Measurements from ENCODE around the gene FAIM2.

The FAIM2 gene

DNA sequence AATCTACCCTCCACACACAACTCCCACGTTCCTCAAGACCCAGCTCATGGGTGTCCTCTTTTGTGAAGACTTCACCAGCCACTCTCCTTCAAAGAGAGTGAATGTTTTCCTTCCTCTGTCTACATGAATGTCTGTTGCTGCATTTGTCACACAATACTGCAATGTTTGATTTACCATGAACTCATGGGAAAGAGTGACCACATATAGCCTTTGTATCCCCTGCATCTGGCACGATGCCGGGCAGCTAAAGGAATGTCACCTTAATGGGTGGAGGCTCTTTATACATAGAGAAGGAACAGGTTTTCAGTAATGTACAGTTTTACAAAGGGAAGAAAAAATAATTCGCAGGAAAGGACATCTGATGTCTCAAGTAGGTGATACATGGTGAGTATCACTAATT lies 48.7 kb downstream of the FAIM2 start:
- no peak for DNase-seq

DNA sequence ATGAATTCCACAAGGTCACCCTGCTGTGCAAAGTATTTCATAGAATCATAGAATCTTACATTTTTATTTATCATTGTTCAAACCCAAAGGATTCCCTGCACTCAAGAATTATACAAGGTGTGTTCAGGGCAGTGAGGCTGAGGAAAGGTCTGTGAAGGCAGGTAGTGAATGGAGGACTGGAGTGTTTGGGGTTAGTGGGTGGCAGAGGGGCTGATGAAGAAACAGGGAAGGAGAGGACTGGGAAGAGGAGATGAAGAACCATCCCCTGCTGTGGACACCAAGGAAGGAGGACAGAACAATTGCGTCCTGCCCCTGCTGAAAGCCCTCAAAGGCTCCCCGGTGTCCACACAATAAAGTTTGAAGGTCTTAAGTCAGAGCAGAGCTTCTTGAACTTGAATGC lies 50.0 kb downstream of the FAIM2 start:
- DNase-seq, result no peak

DNA sequence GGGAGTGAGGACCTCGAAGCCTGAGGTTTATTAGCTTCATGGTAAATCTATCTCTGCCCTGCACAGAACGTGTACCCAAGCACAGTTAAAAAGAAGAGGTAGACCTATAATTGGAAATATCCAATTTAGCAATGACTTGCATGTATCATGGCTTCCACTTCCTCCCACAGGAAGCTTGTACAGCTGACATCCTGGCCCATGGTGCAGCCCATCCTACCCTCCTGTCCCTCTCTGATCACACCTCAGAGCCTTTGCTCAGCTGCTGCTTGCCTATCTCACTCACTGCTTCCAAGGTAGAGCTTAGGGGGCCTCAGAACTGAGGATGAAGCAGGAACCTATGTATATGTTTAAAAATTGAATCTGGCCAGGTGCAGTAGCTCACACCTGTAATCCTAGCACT lies 56.5 kb downstream of the FAIM2 start:
- no peak for DNase-seq

DNA sequence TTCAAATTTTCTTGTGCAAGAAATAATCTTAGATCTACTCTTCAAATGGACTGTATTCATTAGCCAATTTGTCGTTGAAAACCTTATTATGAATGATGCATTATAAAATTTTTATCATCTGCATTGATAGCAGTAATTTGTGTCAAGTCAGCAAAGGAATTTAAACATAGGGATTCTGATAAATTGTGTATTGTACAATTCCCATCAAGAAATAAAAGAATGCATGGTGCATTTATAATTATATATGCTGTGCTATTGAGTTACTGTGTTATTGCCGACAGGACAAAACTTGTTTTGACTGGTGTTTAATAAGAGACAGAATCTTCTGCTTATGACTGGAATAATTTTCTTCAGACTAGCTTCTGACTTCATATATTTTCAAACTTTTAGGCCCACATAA lies 57.7 kb downstream of the FAIM2 start:
- DNase-seq, result no peak

DNA sequence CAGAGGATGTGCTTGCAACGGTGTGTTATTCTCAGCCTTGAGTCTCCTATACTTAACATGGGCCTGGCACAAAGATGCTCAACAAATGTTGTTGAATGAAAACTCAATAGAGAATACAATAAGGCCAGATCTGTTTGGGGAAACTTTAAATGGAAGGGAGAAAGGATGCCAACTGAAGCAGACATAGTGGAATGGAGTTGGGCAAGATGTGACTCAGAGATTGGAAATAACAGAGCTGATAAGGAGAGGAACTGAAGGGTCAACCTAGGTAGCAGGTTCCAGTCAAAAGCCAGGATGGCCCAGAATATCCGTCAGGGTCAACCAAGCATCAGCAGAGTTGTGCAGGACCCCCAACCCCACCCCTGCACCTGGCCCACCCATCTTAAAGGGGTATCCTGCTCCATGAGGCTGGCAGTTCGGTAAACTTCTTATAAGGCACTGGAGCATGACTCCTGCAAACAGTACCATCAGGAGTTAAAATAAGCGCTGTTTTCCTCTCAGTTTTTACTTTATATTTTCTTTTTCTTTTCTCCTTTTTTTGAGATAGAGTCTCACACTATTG lies 59.7 kb downstream of the FAIM2 start:
- no peak for DNase-seq

DNA sequence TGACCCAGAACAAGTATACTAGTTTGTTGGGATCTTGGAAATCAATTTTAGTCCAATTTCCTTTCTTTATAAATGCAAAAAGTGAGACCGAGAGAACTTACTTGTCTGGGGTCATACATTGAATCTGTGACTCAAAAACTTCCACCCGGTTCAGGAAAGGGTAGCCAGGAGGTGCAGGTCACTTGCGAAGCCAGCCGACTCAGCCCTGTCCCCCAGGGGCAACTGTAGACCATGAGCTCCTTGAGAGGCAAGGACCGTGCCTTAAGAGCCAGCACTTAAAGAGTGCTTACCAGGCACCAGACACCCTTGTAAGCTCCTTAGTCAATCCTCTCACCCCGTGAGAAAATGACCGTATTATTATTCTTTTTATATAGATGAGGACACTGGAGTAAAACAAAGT lies 60.3 kb downstream of the FAIM2 start:
- DNase-seq, result no peak

DNA sequence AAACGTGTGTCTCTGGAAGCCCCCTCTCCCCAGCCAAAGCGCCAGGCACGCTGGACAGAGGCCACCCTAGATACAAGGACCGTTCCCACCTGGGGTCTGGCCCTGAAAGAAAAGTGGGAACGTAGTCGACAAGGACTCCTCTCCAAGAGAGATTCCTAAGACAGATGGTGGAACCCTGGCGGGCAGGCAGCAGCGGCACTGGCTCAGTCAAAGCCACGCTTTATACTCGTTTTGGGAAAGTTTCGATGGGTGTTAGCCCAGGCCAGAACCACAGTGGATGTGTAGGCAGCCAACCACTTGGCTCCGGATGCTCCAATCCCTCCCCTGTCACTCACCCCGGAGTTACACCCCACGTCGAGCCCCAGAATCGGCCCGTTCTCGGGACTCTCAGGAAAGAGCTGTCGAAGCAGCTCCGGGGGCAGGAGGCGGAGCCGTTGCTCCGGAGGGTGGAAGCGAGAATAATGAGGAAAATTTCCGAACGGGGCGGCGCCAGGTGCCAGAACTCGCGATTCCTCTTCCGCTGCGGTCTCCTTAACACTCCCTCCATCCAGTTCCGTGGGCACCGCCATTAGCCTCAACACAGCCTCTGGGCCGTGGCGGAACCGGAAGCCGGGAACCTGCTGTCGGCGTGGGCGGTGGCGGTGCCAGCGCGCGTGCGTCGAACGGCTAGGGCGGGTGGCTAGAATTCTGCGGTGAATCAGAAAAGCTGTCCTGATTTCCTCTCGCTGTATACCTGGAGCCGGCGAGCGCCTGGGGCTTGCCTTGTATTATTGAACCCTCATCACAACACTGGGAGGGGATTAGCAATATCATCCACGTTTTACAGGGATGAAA lies 61.0 kb downstream of the FAIM2 start, which contains the start of gene BCDIN3D:
Gene BCDIN3D, minus strand, starts transcription at position 588 of the 834 bp plus-strand sequence. Its CDS starts 19 bp downstream, at position 569.
- peak; percentile 93 for DNase-seq

DNA sequence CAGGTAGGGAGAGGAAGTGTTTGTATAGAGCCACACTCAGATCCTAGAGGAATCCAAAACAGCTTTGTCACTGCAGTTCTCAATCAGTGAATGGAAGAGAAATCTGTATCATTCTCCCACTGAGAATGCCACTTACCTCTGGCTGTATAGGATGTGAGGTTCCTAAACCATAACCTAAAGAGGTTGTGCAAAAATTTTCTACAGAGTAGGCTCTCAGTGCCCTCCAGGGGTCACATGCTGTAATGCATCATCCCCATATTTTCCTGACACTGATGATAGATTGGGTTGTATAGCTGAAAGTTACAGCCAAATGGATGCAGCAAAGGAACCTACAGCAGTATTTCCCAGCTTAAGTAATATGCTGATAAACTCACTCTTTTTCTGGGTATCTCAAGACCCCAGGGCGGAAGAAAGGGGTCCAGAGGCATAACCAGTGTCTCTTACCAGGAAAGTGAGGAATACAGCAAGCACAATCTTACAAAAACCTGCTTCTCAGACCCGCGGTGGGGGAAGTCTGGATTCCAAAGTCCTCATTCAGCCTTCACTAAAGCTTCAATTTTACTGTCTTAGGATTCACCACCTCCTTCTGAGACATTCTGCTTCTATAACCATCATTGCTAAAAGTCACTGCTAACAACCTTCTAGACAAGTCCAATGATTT lies 64.6 kb downstream of the FAIM2 start:
- peak; percentile 81 for DNase-seq

DNA sequence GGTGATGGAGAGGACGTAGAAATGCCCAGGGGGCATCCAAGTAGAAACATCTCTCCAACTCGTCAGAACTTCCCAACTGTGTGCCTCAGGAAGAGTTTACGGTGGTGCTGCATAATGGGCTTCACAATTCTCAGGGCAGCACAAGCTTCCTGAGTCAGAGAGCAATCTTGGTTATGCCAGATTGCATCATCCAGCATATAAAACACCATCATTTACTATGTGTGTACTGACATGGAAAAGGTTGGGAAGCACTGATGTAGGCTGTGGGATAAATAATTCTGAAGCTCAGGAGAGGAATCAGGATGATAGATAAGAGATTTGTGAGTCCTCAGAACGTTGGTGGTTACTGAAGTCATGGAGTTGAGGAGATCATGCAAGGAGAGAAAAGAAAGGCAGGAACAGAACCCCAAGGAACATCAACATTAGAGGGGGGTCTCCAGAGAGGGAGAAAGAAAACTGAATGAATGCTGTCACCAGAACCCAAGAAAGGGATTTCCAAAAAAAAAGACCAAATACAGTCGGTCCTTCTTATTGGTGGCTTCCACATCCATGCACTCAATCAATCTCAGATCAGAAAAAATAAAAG lies 70.8 kb downstream of the FAIM2 start:
- peak; percentile 41 for DNase-seq

DNA sequence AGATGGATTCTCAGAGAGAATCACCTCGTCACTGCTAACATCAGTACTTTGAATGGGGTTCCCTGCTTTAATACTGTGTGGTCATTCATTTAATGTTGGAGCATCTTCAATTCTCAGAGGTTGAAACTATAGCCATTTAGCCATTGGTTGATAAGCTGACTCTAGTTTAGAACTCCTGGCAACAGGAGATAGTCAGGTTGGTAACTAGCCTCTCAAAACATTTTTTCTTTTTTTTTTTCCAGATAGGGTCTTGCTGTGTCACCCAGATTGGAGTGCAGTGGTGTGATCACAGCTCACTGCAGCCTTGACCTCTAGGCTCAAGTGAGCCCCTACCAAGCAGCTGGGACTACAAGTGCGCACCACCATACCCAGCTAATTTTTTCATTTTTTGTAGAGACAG lies 72.0 kb downstream of the FAIM2 start:
- peak; percentile 19 for DNase-seq

DNA sequence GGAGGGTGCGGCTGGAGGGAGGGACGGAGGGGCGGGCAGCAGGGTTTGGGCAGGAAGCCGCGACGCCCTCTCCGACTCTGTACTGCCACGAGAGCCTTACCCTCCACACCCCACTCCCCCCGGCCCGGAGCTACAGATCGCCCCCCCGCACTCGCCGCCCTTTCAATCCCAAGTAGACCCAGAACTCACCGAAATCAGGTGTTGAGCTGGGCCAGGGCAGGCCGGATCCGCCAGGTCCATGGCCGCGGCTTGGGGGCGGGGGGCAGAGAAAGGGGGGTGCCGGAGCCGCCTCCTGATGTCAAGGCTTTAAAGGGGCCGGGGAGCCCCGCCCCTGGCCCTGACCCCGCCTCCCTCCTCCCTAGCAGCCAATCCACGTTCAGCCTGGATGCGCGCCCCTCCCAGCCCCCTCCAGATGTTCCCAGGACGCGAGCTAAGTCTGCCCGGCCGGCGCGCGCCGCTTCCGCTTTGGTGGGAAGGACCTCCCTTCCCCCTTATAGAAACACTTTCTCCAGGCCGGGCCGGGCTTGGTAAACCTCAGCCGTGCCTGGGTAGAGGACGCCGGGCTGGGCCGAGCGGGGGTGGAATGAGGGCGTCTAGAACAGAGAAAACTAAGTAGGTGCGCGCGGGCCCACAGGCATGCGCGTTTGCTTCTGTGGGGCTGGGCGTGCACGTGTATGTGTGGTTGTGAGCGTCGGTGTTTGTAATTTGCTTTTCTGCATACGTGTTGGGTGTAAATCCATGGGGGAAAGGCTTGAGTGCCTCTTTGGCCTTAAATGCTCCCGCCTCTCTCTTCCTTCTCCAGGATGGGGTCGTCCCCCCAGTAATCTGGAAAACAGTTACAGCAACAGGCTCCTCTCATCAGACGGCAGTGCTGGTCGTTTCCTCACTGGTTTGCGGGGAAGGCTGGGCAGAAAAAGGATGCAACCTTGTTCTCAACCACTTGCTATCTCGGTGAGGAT lies 75.3 kb downstream of the FAIM2 start, which contains the start of gene NCKAP5L:
Gene NCKAP5L, minus strand, starts transcription at position 281 of the 959 bp plus-strand sequence. CDS start 24,369 bp downstream, outside the sequence.
- DNase-seq, result peak; percentile 96

DNA sequence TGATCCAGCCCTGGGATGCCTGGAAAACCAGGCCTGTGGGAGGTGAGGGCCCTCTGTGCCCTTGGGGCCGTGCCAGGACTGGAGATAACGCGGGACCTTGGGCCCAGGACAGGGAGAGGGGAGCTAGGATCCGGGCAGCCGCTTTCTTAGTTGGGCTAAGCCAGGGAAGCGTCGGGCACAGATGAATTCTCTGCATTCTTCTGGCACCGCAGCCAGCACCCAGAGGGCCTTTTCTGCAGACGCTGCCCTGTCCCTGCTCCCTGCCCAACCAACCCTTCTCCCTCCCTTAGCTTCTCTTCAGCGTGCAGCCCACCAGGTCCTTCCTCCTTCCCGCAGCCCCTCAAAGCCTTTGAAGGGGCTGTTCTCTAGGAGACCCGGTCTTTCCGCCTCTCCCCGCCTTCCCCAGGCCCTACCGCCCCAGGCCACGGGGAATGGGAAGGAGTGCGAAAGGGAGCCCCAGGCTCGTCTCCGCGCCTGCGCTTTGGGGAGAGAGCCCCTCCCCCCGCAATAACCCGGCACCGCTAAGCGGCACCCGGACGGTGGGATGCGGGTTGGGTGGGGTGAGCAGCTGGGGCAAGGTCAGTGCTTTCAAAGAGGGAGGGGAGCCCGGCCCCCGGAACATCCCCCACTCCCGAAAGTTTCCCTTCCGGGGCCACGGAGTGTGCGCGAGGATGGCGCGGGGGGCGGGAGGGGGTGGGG lies 76.2 kb downstream of the FAIM2 start:
- DNase-seq, result peak; percentile 62

DNA sequence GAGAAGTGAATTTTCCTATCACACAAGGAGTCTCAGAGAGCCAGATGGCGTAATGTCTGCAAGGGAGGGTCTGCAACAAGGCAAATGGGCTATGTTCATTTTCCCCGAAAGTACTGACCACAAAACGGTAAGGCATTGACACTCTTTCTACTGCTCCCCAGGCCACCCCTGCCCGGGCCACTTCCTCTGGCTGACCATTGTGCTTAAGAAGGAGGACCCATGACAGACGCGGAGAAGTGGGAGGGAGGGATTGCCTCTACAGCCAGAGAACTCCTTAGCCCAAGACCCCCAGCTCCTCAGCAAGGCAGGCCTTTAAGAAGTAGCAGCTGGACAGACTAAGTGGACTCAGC lies 76.7 kb downstream of the FAIM2 start:
- DNase-seq, result peak; percentile 25

DNA sequence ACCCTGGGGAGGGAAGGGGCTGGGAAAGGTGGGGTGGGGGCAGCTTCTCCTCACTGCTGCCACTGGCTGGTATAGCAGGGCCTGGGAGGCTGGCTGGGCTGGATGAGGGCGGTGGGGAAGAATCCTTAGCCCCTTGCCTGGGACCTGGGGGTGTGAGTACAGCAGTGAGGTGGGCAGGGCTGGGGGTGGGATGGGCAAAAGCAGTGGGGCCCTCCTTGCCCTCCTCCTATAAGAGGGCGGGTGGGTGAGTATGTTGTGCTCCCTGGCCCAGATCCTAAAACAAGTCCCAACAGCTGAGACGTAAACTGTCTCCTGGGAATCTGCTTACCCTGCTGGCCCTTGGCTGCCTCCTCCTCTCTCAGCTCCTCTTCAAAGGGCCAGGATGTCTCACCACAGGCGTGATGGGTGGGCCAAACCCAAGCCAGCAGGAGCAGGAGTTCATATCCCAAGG lies 77.7 kb downstream of the FAIM2 start:
- no peak for DNase-seq

DNA sequence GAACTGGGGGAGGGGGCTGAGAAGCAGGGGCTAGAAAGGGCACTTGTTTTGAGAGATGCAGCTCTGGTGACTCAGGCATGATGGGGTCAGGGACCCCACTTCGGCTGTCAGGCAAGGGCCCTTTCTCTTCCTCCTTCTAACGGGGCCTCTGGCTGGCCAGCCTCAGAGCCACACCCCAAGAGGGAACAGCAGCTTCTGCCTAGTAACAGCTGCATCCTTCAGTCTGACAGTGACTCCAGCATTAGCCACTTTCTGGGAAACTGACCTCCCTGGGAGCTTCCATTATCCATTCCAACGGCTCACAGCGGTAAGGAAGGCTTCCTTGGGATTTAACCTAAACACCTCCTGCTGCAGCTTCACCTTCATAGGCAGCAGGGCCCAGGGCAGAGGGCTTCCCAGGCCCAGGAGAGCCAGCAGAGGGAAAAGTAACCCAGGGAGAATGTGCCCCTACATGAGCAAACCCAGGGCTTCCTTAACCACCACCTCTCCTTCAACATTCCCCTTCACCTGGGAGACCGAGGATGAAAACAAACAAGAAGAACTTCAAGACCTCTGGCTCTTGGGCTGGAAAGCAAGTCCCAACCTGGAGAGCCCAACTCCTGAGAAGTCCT lies 78.2 kb downstream of the FAIM2 start:
- no peak for DNase-seq

DNA sequence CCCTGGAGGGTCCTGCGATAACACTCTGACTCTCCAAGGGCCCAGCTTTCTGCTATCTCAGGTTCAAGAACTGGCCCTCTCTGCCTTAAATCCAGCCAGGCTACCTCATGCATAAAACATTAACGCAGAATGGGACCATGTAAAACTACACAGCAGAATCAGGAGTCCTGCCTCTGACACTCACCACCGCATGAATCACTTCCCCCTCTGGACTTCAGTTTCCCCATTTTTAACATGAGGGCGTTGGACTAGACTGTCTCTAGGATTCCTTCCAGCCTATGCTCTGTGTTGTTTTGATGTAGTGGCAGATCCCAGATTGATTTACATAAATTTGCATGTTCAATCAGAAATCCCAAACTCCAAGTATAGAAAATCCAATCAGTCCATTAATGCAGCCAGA lies 78.8 kb downstream of the FAIM2 start:
- DNase-seq, result peak; percentile 12

DNA sequence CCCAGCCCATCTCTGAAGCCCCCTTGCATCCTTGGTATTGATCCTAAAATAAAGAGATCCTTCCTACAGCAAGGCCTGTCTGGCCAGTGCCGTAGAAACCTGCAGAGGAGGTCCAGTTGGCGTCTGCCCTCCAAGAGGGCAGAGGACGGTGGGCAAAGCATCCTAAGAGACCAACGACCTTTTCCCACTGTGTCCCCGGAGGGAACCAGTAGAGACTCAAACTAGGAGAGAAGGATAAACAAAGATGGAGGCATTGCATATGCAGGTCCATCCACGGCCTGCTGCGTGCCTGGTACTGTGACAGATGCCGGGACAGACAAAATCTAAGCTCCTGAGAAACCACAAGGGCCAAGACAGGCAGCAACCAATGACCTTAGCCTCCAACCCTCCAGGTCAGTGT lies 79.3 kb downstream of the FAIM2 start:
- no peak for DNase-seq

DNA sequence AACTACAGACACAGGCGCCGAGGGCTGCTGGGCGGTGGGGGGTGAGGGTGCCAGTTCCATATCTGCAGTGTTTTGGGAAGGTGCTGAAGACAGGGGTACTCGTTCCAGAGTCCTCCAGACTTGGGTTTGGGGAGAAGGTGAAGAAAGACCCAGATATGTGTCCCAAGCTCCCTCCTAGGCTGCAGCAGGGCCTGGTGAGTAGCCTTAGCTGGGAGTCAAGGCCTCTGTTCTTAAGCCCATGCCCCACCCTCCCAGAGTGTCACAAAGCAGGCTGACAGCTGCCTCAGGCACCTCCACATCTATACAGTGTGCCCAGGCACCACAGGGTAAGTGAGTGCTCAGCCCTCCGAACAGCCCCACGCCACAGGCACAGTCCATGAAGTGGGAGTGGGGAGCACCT lies 79.7 kb downstream of the FAIM2 start:
- no peak for DNase-seq

DNA sequence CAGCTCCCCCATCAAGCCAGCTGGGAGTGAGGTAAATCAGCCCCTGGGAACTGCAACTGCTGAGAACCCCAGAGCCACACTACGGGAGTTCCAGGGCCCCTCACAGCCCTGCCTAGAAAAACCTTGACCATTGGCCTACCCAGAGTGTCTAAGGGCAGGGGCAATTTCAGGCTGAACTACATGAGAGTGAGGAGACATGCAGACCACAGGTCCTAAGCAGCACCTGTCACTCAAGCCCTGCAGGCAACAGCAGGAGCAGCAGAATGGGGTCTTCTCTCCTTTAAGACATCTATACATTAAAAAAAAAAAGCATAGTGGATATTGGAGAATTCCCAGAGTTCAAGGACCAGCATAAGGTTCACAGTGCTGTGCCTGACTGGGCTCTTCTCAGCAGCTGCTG lies 80.3 kb downstream of the FAIM2 start:
- DNase-seq, result no peak

DNA sequence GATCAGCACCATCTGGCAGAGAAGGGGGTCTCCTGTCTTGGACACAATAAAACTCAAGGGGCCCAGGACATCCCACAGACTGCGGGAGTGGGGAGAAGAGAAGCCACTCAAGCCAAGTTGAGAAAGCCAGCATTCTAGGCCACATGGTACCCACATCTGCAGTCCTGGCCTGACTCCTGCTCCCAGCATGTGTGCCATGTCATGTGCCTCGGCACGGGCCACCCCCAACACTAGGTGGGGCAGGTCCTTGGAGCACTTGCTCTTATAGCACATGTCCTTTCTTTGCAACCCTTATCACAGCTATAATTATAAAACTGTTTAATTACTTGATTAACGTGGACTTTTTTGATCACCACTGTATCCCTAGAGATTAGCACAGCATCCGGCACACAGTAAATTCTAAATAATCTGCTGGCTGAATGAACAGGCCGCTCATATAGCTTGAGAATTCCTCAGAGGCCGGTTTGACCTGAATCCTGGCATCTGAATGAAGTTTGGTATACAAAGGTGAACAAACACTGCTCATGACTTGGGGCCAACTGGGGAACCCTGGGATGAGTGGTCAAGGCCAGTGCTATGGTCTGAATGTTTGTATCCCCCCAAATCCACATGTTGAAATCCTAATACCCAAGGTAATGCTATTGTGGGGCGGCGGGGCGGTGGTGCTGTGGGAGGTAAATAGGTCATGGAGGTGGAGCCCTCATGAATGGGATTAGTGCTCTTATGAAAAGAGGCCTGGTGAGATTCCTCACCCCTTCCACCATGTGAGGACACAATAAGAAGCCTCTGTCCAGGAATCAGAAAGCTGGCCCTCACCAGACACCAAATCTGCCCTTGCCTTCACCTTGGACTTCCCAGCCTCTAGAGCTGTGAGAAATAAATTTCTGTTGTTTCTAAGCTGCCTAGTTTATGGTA lies 82.1 kb downstream of the FAIM2 start:
- DNase-seq, result no peak

Data from OCI-M1 (cell line).